BJ (cell line): Measurements from ENCODE around the gene ATP5F1A. TPM values are rescaled to one million over a fixed set of nuclear protein-coding genes. Genes with fewer than 3 reads are reported as not detected.

Experiments used
- CTCF ChIA-PET: fragments of 350-600 bp; formaldehyde crosslinking; extraction: SDS; loops from one replicate; lab custom pipeline; 2021; ENCODE audit warnings: antibody characterized with exemption, inconsistent platforms; lab: Yijun Ruan, JAX
- POLR2A ChIA-PET: fragments of 300-600 bp; sonication (Branson Sonifier 250); formaldehyde crosslinking; extraction: SDS; loops from one replicate; lab custom pipeline; 2021; ENCODE audit warnings: antibody characterized with exemption; lab: Charles Lee
- DNase-seq: peaks from one replicate; pipeline ENCODE4 v3.0.0-alpha.2; 2011; ENCODE audit warnings: low read depth
- H3K27me3 ChIP-seq: 2 replicates; pipeline ENCODE4 v1.6.0; 2011; ENCODE audit warnings: low read length; ENCODE audit not compliant: control insufficient read depth, insufficient read depth
- H3K36me3 ChIP-seq: 2 replicates; pipeline ENCODE4 v1.5.1; 2011; ENCODE audit warnings: low read length; ENCODE audit not compliant: control insufficient read depth, insufficient read depth
- H3K4me3 ChIP-seq: 2 replicates; pipeline ENCODE4 v1.5.1; 2011; ENCODE audit warnings: low read depth, mild to moderate bottlenecking, control low read depth, low read length
- polyA plus RNA-seq: library from polyadenylated mRNA; depleted of rRNA; stranded (reverse); fragments of >200 nt; gene quantifications from 2 replicates; pipeline ENCODE4 v1.2.3, GENCODE V29; 2011
- TF ChIP-seq, protein P1 (sequence below): IDR thresholded peaks from 2 replicates; pipeline ENCODE4 v1.5.1; 2011; ENCODE audit warnings: low read depth, mild to moderate bottlenecking, control low read depth, inconsistent platforms, low read length, moderate library complexity; ENCODE audit not compliant: insufficient read depth

ATP5F1A gene
- polyA plus RNA-seq, 1 experiment, result 557 TPM

DNA sequence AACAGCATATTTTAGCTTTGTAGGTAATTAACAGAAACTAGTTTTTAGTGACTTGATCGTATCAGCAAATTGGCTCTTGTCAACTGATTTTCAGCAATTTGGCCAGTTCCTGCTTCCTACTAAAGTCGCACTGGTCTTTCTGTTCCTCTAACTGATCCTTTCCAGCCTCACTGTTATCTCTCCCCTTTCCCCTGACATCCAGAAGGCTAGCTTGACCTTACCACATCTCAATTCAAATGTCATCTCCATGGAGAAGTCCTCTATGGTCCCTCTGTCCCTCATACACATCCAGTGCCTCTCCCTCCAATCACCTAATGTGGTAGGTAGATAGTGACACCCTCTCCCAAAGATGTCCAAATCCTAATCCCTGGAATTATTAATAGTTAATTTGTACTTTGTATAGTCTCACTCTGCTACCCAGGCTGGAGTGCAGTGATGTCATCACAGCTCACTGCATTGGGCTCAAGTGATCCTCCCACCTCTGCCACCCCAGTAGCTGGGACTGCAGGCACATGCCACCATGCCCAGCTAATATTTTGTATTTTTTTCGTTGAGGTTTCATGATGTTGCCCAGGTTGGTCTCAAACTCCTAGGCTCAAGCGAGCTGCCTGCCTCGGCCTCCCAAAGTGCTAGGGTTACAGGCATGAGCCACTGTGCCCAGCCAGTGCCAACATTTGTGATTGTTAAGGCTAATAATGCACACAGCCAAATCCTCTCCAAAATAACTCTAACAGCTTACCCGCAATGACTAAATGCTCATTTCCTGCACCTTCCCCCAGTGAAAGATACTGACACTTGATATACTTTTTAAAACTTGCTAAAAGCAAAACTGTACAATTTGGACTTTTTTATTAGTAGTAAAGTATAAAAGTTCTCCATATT is 42.9 kb downstream of the ATP5F1A start:
- H3K4me3 ChIP-seq, result no peak overlapping the region
- ChIA-PET POLR2A (no interaction called here), CTCF (interaction anchor here (0.7 to 1.6 kb wide), 3 partner anchors 12 to 369 kb away, joined by 4 to 5 read pairs (median 5); no protein-coding TSS in a partner anchor)
- TF ChIP-seq, protein P1, sequence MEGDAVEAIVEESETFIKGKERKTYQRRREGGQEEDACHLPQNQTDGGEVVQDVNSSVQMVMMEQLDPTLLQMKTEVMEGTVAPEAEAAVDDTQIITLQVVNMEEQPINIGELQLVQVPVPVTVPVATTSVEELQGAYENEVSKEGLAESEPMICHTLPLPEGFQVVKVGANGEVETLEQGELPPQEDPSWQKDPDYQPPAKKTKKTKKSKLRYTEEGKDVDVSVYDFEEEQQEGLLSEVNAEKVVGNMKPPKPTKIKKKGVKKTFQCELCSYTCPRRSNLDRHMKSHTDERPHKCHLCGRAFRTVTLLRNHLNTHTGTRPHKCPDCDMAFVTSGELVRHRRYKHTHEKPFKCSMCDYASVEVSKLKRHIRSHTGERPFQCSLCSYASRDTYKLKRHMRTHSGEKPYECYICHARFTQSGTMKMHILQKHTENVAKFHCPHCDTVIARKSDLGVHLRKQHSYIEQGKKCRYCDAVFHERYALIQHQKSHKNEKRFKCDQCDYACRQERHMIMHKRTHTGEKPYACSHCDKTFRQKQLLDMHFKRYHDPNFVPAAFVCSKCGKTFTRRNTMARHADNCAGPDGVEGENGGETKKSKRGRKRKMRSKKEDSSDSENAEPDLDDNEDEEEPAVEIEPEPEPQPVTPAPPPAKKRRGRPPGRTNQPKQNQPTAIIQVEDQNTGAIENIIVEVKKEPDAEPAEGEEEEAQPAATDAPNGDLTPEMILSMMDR, result no peak
- H3K36me3 ChIP-seq, result no peaks in the 10 kb centered on the region
- H3K27me3 ChIP-seq, result no peaks in the 10 kb centered on the region
- DNase-seq, result no peak

DNA sequence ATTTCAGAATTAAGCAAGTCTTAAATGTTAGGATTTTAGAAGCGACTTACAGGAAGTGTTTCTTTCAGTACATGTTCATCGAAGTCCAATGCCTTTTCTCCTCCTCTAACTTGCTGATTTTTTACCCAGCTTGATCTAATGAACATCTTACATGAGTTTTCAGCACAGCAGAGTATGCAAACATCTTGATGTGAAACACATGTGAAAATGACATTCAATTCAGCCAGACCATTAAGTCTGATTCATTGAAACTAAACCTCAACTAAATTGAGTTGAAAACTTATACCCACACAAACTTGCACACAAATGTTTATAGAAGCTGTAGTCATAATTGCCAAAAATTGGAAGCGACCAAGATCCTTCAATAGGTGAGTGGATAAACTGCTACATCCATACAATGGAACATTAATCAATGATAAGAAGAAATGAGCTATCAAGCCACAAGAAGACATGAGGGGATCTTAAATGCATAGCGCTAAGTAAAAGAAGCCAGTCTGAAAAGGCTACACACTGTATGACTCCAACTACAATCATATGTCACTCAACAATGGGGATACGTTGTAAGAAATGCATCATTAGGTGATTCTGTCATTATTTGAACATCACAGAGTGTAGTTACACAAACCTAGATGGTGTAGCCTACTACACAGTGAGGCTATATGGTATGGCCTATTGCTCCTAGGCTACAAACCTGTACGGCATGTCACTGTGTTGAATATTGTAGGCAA is 44.6 kb downstream of the ATP5F1A start:
- peak; percentile 53 for DNase-seq
- Histone ChIP-seq H3K4me3 (no peak overlapping the region), H3K36me3 (no peaks in the 10 kb centered on the region), H3K27me3 (no peaks in the 10 kb centered on the region)
- ChIA-PET CTCF (no interaction called here), POLR2A (no interaction called here)
- TF ChIP-seq, protein P1, result no peak

DNA sequence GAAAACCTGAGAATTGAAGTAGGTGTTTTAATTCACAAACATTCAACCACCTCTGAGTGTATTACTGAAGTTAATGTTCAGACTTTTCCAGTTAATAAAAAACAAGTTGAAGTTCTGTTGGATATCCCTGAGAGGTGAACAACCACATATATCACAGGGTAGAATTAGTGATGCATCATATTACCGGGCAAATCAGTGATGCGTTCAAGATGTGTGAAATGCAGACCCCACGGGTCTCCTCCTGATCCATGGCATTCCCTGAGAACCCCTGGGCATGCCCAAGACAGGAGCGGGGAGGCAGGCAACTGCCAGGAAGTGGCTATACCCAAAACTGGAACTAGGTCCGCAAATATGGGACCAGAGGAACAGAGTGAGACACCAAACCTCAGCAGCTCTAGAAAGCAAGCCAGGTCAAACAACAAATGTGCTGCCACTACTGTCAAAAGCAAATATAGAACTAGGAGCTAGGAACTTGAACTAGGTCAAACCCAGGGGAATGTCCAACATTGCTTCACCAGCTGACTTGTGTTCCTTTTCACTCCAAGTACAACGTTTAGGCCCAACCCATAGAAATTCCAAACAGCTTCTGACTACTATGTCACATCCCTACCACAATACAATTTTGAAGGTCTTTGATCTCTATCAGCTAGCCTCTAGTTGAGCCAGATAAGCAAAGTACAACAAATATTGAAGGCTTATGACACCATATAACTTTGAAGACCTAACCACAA is 46.2 kb downstream of the ATP5F1A start:
- no peak overlapping the region for H3K4me3 ChIP-seq
- ChIA-PET POLR2A (interaction anchor here (0.7 kb wide), 1 partner anchor 160 kb away, joined by 3 read pairs; no protein-coding TSS in a partner anchor), CTCF (interaction anchor here (0.7 to 1.4 kb wide), 4 partner anchors 10 to 844 kb away, joined by 3 read pairs; no protein-coding TSS in a partner anchor)
- H3K27me3 ChIP-seq, result no peaks in the 10 kb centered on the region
- TF ChIP-seq, protein P1, result no peak
- H3K36me3 ChIP-seq, result no peaks in the 10 kb centered on the region
- DNase-seq, result peak; percentile 36

DNA sequence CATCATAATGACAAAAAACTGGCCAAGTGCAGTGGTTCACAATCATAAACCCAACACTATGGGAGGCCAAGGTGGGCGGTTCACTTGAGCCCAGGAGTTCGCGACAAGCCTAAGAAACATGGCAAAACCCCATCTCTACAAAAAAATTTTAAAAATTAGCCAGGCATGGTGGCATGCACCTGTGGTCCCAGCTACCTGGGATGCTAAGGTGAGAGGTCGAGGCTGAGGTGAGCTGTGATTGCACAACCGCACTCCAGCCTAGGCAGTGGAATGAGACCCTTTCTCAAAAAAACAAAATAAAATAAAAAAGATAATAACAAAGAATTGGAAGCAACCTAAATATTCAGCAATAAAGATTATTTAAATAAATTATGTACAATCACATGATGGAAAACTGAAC is 47.8 kb downstream of the ATP5F1A start:
- H3K27me3 ChIP-seq, result no peaks in the 10 kb centered on the region
- POLR2A ChIA-PET, result no interaction called here
- CTCF ChIA-PET, result no interaction called here

More for the DNA sequence above, 47.8 kb downstream of the ATP5F1A start:
- Histone ChIP-seq H3K4me3 (no peak overlapping the region), H3K36me3 (no peaks in the 10 kb centered on the region)
- DNase-seq, result no peak
- TF ChIP-seq, protein P1, result no peak
